GM21381 (cell line): ENCODE measurements around the gene DAAM1.

Source experiments
- ATAC-seq: cut with Tn5 transposase; IDR thresholded peaks from one replicate; pipeline ENCODE4 v1.9.1; 2021; ENCODE audit warnings: mild to moderate bottlenecking, moderate library complexity; ENCODE audit not compliant: unreplicated experiment

Gene DAAM1

GRCh38 chr14:59415836-59416602 lies 227.6 kb downstream of the DAAM1 start:
- no peak for ATAC-seq

- no peak for ATAC-seq
Observed at GRCh38 chr14:59417311-59417710, 228.8 kb downstream of the DAAM1 start.

GRCh38 chr14:59419303-59419702 lies 230.8 kb downstream of the DAAM1 start:
- no peak for ATAC-seq
